OCI-LY1 (cell line): ENCODE measurements around the gene LENG1.

Experiments used
- H2AFZ ChIP-seq: fragments of 200-600 bp; sonication (generic), shearing (Covaris generic); 2 replicates; pipeline ENCODE4 v1.6.0; 2014; ENCODE audit warnings: antibody characterized with exemption, mild to moderate bottlenecking, low read length
- H3F3A ChIP-seq: fragments of 200-600 bp; sonication (generic), shearing (Covaris generic); 2 replicates; pipeline ENCODE4 v1.6.0; 2014; ENCODE audit warnings: mild to moderate bottlenecking, antibody characterized with exemption, low read length, moderate library complexity; ENCODE audit not compliant: insufficient read depth
- H3K27ac ChIP-seq: fragments of 200-600 bp; sonication (generic); 2 replicates; pipeline ENCODE4 v1.5.1; 2014; ENCODE audit warnings: low read length, mixed run types, mild to moderate bottlenecking, low read depth; ENCODE audit not compliant: poor library complexity, severe bottlenecking
- H3K27me3 ChIP-seq: fragments of 200-600 bp; sonication (generic); 2 replicates; pipeline ENCODE4 v1.6.0; 2014; ENCODE audit warnings: antibody characterized with exemption, mild to moderate bottlenecking, low read length, moderate library complexity; ENCODE audit not compliant: insufficient read depth
- H3K36me3 ChIP-seq: fragments of 200-600 bp; sonication (generic); 2 replicates; pipeline ENCODE4 v1.6.1; 2014; ENCODE audit warnings: mild to moderate bottlenecking, antibody characterized with exemption, low read length, moderate library complexity, mixed read lengths; ENCODE audit not compliant: insufficient read depth
- H3K4me1 ChIP-seq: fragments of 200-600 bp; sonication (generic); 2 replicates; pipeline ENCODE4 v1.5.1; 2014; ENCODE audit warnings: mild to moderate bottlenecking, low read length, moderate library complexity; ENCODE audit not compliant: insufficient read depth, severe bottlenecking
- H3K4me2 ChIP-seq: fragments of 200-600 bp; sonication (generic), shearing (Covaris generic); 2 replicates; pipeline ENCODE4 v1.6.1; 2014; ENCODE audit warnings: low read length
- H3K4me3 ChIP-seq: fragments of 200-600 bp; sonication (generic); 2 replicates; pipeline ENCODE4 v1.5.1; 2014; ENCODE audit warnings: low read length, low read depth, mild to moderate bottlenecking, mixed read lengths; ENCODE audit not compliant: poor library complexity, severe bottlenecking
- H3K79me2 ChIP-seq: fragments of 200-600 bp; shearing (Covaris generic); 2 replicates; pipeline ENCODE4 v1.6.1; 2016; ENCODE audit warnings: mixed run types, low read length, mixed read lengths; ENCODE audit not compliant: insufficient read depth
- H3K9ac ChIP-seq: fragments of 200-600 bp; sonication (generic), shearing (Covaris generic); 2 replicates; pipeline ENCODE4 v1.6.1; 2014; ENCODE audit warnings: mild to moderate bottlenecking, low read length, mixed read lengths
- H3K9me2 ChIP-seq: fragments of 200-600 bp; sonication (generic), shearing (Covaris generic); 2 replicates; pipeline ENCODE4 v1.6.1; 2014; ENCODE audit warnings: low read depth, mild to moderate bottlenecking, low read length, mixed read lengths
- H3K9me3 ChIP-seq: fragments of 200-600 bp; shearing (Covaris generic); 2 replicates; pipeline ENCODE4 v1.6.1; 2014; ENCODE audit warnings: low read length, mixed read lengths
- H4K20me1 ChIP-seq: fragments of 200-600 bp; sonication (generic), shearing (Covaris generic); 2 replicates; pipeline ENCODE4 v1.6.0; 2016; ENCODE audit warnings: mild to moderate bottlenecking, low read length; ENCODE audit not compliant: insufficient read depth
- CTCF ChIP-seq: fragments of 200-600 bp; sonication (generic), shearing (Covaris generic); IDR thresholded peaks from 2 replicates; pipeline ENCODE4 v1.5.1; 2017; ENCODE audit warnings: mild to moderate bottlenecking, antibody characterized with exemption, low read length, moderate library complexity, mixed read lengths
- EZH2 ChIP-seq: fragments of 200-600 bp; sonication (generic), shearing (Covaris generic); IDR thresholded peaks from 2 replicates; pipeline ENCODE4 v1.8.0; 2017; ENCODE audit warnings: borderline replicate concordance, mixed run types, mild to moderate bottlenecking, antibody characterized with exemption, low read length, moderate library complexity, mixed read lengths

LENG1 gene

GRCh38 chr19:54160182-54160811 is 776 bp upstream of the LENG1 start:
- H2AFZ ChIP-seq: no peak overlapping the region
- no peak for TF ChIP-seq EZH2
- TF ChIP-seq CTCF: no peak

GRCh38 chr19:54158812-54159351 is 639 bp downstream of the LENG1 start:
- Histone ChIP-seq H3K4me2 (peak overlapping the region; percentile 92), H3K36me3 (peaks cover 38% of the 10 kb centered on the region), H2AFZ (no peak overlapping the region), H3K9me3 (no peaks in the 10 kb centered on the region), H3F3A (no peaks in the 10 kb centered on the region), H3K4me1 (peaks cover 28% of the 10 kb centered on the region), H3K4me3 (peak overlapping the region; percentile 69), H3K79me2 (no peaks in the 10 kb centered on the region), H3K27ac (peak overlapping the region; percentile 80), H4K20me1 (no peaks in the 10 kb centered on the region), H3K27me3 (no peaks in the 10 kb centered on the region), H3K9me2 (no peaks in the 10 kb centered on the region), H3K9ac (peak overlapping the region; percentile 64)
- no peak for TF ChIP-seq EZH2
- TF ChIP-seq CTCF: no peak

More at GRCh38 chr19:54160182-54160811, 776 bp upstream of the LENG1 start:
- Histone ChIP-seq H3K4me2 (peak overlapping the region; percentile 74), H3K4me3 (peak overlapping the region; percentile 69), H3K27ac (peak overlapping the region; percentile 41), H3K9me3 (no peaks in the 10 kb centered on the region), H3K9ac (peak overlapping the region; percentile 73), H3F3A (no peaks in the 10 kb centered on the region), H3K36me3 (peaks cover 24% of the 10 kb centered on the region), H3K9me2 (no peaks in the 10 kb centered on the region), H4K20me1 (no peaks in the 10 kb centered on the region), H3K79me2 (no peaks in the 10 kb centered on the region), H3K4me1 (peaks cover 28% of the 10 kb centered on the region), H3K27me3 (no peaks in the 10 kb centered on the region)

DNA sequence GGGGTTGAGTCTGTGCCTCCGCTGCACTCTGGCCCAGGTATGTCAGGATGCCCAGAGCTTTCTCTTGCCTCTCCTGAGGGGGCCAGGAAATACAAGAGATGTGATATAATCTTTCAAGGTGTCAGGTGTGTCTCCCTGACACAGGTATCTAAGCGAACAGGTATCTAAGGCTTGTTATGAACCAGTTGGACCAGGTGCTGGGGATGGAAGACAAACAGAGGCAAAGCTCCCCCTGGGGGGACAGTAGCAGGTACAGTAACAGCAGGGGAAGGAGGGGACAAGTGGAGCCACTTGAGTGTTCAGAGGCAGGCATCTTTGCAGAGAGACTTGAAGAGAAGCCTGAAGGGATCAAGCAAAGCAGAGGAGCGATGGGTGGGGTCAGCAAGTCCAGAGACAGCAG is 2.6 kb downstream of the LENG1 start:
- Histone ChIP-seq H3K27ac (no peak overlapping the region), H3K9me3 (no peaks in the 10 kb centered on the region), H2AFZ (no peak overlapping the region), H3K4me3 (no peak overlapping the region), H3F3A (no peaks in the 10 kb centered on the region), H4K20me1 (no peaks in the 10 kb centered on the region), H3K4me1 (peaks cover 27% of the 10 kb centered on the region), H3K79me2 (no peaks in the 10 kb centered on the region), H3K9me2 (no peaks in the 10 kb centered on the region), H3K4me2 (no peak overlapping the region), H3K27me3 (no peaks in the 10 kb centered on the region), H3K36me3 (peaks cover 57% of the 10 kb centered on the region), H3K9ac (no peak overlapping the region)
- no peak for TF ChIP-seq EZH2
- no peak for TF ChIP-seq CTCF
